SJCRH30 (cell line): ENCODE measurements around the gene ST6GALNAC3. TPM values are rescaled to one million over a fixed set of nuclear protein-coding genes. Genes with fewer than 3 reads are reported as not detected.
A peak's percentile ranks its signal among the peaks of the same experiment; 100 is the strongest.
"Not testable (repeated sequence)": the region's sequence is repeated elsewhere in the genome, so short reads cannot be mapped to it uniquely, and the experiment has no call there.

Experiments used
- DNase-seq, 2 experiments: peaks; one replicate each; pipeline ENCODE4 v3.0.0-alpha.2; 2015 to 2020
- H3K27ac ChIP-seq: fragments of 250-450 bp; sonication (Bioruptor Pico); 2 replicates; pipeline ENCODE4 v1.5.1; 2020; ENCODE audit warnings: mild to moderate bottlenecking, moderate library complexity
- H3K27me3 ChIP-seq: fragments of 250-450 bp; sonication (Bioruptor Pico); 2 replicates; pipeline ENCODE4 v1.5.1; 2020; ENCODE audit warnings: mild to moderate bottlenecking, moderate library complexity
- H3K36me3 ChIP-seq: fragments of 250-450 bp; sonication (Bioruptor Pico); 2 replicates; pipeline ENCODE4 v1.5.1; 2020; ENCODE audit warnings: mild to moderate bottlenecking, moderate library complexity
- H3K4me1 ChIP-seq: fragments of 250-450 bp; sonication (Bioruptor Pico); 2 replicates; pipeline ENCODE4 v1.5.1; 2020; ENCODE audit warnings: mild to moderate bottlenecking, moderate library complexity
- H3K4me3 ChIP-seq: fragments of 250-450 bp; sonication (Bioruptor Pico); 2 replicates; pipeline ENCODE4 v1.5.1; 2020; ENCODE audit warnings: mild to moderate bottlenecking, moderate library complexity
- H3K9me3 ChIP-seq: fragments of 250-450 bp; sonication (Bioruptor Pico); replicated peaks from 2 replicates; pipeline ENCODE4 v1.5.1; 2020; ENCODE audit warnings: mild to moderate bottlenecking, moderate library complexity
- total RNA-seq: library from RNA; depleted of rRNA; stranded (reverse); fragments of >200 nt; shearing (Covaris generic); gene quantifications from 2 replicates; pipeline ENCODE4 v1.2.3, GENCODE V29; 2014

Gene ST6GALNAC3
- total RNA-seq, 1 experiment from 2014 or later = 6.4 TPM

DNA sequence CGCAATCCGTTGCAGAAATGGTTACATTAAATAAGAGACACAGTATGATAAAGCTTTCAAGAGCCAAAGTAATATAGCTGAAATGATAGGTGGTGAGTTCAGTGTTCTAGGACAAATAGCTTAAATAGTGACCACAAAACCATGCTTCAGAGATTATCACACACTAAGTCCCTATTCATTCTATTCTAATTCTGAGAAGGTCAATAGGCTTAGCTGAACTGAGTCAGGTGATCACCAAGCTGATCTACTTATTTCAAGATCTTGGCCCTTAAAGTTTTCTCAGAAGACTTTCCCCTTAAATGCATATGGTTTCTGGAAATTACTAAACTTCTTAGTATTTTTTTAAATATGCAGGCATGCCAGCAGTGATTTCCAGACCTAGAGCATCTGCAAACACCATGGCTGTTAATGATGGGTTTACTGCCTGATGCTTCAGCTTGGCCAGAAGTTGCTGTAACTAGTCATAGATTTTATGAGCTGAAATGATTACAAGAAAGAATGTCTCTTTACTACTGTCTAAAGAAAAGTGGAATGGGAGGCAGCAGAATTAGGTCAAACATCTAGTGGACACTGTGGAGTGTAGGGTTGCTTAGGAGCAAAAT lies 242.9 kb downstream of the ST6GALNAC3 start:
- H3K36me3 ChIP-seq = no peaks in the 10 kb centered on the region
- no peak for DNase-seq
- no peak overlapping the region for H3K27ac ChIP-seq
- no peak overlapping the region for H3K4me3 ChIP-seq
- no peaks in the 10 kb centered on the region for H3K27me3 ChIP-seq
- H3K9me3 ChIP-seq = no peaks in the 10 kb centered on the region
- no peaks in the 10 kb centered on the region for H3K4me1 ChIP-seq

DNA sequence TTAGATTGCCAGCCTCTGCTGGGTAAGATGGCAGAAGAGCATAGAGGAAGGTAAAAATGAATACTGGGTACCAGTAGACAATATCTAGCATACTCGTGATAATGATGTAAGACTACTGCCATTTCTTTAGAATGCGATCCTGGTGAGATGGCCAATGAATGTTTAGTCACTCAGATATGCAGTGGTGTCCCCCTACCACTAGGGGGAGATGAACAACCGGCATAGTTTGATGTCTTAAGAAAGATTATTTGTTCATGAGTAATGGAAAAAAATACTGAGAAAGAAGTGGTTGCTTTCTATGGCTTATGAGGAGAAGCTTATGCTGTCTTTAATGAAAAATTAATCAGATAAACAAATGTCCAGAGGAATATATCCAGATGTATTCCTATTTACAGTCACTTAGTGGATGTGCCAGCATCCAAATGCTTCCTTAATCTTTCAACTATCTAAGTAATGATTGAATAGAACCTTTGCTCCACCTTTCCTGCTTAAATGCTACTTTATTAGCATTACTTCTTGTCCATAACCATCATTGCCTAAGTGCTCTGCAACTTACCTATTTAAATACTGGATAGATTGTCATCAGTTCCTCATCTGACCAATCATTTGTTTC lies 256.6 kb downstream of the ST6GALNAC3 start:
- Histone ChIP-seq H3K4me3 (no peak overlapping the region), H3K36me3 (no peaks in the 10 kb centered on the region), H3K27me3 (no peaks in the 10 kb centered on the region), H3K4me1 (peaks cover 9% of the 10 kb centered on the region), H3K9me3 (no peaks in the 10 kb centered on the region), H3K27ac (no peak overlapping the region)
- peak; percentile 41 to 78 for DNase-seq

DNA sequence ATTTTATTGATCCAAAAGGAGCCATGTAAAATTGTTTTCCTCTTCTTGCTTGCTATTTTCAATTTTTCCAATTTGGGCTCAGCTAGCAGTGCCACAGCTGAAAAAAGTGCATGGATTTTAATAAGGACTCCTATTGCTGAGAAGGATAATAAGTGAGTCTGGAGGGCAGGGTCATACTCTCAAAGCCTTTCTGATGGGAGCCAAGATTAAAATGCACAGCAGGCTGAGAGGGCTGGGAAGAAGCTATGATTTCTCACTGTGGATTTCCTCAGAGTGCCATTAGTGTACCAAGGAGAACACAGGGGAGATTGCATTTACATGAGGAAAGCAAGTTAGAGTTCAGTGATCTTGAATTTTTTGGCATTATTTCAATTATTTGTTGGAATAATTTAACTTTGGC lies 261.3 kb downstream of the ST6GALNAC3 start:
- H3K36me3 ChIP-seq = no peaks in the 10 kb centered on the region
- H3K9me3 ChIP-seq = no peaks in the 10 kb centered on the region
- H3K4me3 ChIP-seq = no peak overlapping the region
- H3K27me3 ChIP-seq = no peaks in the 10 kb centered on the region
- no peak overlapping the region; the same call in 1 of the 2 replicates for H3K27ac ChIP-seq
- DNase-seq = no peak
- peaks cover 21% of the 10 kb centered on the region for H3K4me1 ChIP-seq

DNA sequence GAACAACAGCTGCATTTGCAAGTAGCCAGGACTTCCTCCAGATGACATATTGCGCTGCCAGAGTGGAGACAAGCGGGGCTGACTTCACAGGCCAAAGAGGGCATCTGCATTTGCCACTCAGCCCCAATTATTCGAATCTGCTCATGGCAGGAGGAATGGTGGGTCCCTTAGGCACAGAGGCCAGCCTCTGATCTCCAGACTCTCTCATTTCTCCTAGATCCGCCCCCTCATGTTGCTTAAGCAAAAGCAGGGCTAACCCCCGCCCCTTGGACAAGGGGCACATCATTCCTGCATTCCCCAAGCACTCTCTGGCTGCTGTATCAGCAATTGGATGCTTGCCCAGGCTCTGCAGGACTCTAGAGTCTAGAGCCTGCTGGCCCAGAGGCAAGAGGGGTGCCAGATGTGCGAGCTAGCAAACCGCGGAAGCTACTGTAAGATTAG lies 262.4 kb downstream of the ST6GALNAC3 start:
- Histone ChIP-seq H3K36me3 (no peaks in the 10 kb centered on the region), H3K27ac (peak overlapping the region; percentile 53), H3K4me1 (peaks cover 17% of the 10 kb centered on the region), H3K9me3 (0 out of 2 replicates have a peak, but pooled peaks cover 1% of the 10 kb centered on the region), H3K27me3 (no peaks in the 10 kb centered on the region), H3K4me3 (peak overlapping the region; percentile 12)
- DNase-seq = peak; percentile 94 to 96

DNA sequence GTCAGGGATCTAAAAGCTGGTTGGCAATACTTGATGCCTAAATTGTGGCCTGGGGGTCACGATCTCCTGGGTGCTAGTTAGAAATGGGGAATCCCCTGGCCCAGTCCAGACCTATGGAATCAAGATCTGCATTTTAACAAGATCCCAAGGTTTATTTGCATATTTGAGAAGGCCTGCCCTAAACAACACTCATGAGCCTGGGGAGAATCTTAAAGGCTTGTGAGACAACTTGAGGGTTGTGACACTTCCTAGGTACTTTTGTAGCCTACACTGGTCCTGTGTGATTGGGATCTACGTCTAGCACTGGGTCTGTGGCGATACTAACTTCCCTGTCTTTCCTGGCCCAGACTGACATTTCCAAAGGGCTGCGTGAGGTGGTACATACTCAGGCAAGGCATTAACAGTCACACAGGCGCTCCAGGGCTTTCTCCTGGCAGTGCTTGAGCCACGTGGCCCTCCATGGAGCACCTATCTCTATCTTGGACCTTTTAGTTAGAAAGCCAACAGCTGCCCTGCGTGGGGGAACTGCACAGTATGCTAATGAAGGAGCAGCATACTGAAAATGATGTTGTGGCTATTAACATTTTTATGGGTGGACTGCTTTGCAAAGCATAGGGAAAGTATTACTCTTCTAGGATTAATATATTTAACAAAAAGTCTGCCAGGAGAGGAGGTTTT lies 263.1 kb downstream of the ST6GALNAC3 start:
- H3K27ac ChIP-seq = peak overlapping the region; percentile 53
- H3K27me3 ChIP-seq = no peaks in the 10 kb centered on the region
- H3K4me1 ChIP-seq = peaks cover 17% of the 10 kb centered on the region
- peak in 1 of 2 experiments; percentile 24 for DNase-seq
- H3K9me3 ChIP-seq = 0 out of 2 replicates have a peak, but pooled peaks cover 3% of the 10 kb centered on the region
- H3K4me3 ChIP-seq = peak overlapping the region; percentile 12
- no peaks in the 10 kb centered on the region for H3K36me3 ChIP-seq

DNA sequence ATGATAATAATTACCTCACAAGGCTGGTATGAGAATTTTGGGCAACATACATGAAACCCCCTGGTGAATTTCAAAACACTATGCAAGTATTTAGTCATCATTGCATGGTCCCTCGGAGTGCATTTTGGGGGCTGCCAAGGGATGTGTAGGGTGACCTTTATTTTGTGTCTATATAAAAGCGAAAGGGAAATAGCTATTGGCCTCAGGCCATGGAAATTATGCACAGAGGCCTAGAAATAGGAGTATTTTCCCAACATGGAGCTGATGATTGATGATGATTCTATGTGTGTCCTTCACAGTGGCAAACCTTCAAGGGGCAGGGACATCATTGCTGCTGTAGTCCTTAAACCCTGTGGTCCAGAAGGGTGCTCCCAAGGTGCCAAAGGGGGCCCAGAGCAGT lies 265.5 kb downstream of the ST6GALNAC3 start:
- H3K36me3 ChIP-seq = no peaks in the 10 kb centered on the region

DNA sequence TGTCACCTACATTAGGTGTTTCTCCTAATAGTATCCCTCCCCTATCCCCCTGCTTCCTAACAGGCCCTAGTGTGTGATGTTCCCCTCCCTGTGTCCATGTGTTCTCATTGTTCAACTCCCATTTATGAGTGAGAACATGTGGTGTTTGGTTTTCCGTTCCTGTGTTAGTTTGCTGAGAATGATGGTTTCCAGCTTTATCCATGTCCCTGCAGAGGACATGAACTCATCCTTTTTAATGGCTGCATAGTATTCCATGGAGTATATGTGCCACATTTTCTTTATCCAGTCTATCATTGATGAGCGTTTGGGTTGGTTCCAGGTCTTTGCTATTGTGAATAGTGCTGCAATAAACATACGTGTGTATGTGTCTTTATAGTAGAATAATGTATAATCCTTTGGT lies 267.3 kb downstream of the ST6GALNAC3 start:
- DNase-seq, H3K4me1 ChIP-seq, H3K4me3 ChIP-seq, H3K9me3 ChIP-seq, H3K27me3 ChIP-seq, H3K36me3 ChIP-seq, H3K27ac ChIP-seq: not testable (repeated sequence)

More for the DNA sequence above, 265.5 kb downstream of the ST6GALNAC3 start:
- Histone ChIP-seq H3K4me3 (no peak overlapping the region), H3K27ac (no peak overlapping the region), H3K4me1 (peaks cover 17% of the 10 kb centered on the region), H3K9me3 (peaks cover 3% of the 10 kb centered on the region; the same call in 1 of the 2 replicates), H3K27me3 (no peaks in the 10 kb centered on the region)
- DNase-seq = no peak

DNA sequence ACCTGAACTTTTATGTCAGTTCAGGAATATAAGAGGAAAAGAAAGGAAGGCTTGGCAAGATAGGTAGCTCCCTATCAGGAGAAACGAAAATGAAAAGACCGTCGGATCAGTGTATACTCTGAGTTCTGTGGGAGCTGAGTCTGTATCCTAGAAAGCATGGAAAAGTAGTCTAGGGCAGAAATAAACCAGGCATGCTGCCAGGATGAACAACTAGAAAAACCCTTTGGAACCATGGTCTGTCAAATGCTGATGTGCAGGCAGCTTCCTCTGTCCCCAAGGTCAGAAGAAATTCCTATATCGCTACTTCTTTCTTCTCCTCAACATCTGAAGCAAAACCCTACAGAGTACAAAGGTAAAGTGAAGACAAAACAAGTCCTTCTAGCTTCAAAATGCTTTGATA lies 268.8 kb downstream of the ST6GALNAC3 start:
- peaks cover 3% of the 10 kb centered on the region; the same call in 1 of the 2 replicates for H3K9me3 ChIP-seq
- H3K36me3 ChIP-seq = no peaks in the 10 kb centered on the region
- no peak overlapping the region for H3K4me3 ChIP-seq
- H3K4me1 ChIP-seq = no peaks in the 10 kb centered on the region
- no peak for DNase-seq
- no peaks in the 10 kb centered on the region for H3K27me3 ChIP-seq
- H3K27ac ChIP-seq = no peak overlapping the region

DNA sequence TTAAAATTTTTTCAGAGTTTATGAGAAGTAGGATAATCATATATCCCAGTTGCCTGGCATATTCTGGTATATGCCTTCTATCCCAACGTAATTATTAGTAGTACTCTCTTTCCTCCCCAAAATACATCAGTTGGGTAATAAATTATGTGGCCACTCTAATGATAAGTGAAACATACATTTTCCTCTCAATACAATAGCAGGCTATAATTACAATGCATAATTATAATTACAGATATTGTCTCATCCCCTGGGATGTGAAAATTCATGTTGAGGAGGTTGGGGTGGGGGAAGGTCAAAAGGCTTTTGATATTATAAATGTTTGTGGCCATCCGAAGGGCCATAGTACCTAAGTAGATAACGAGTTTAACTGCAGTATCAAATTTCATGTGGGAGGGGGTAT lies 277.1 kb downstream of the ST6GALNAC3 start:
- no peak for DNase-seq
- H3K36me3 ChIP-seq = no peaks in the 10 kb centered on the region
- H3K9me3 ChIP-seq = 0 out of 2 replicates have a peak, but pooled peaks cover 2% of the 10 kb centered on the region

DNA sequence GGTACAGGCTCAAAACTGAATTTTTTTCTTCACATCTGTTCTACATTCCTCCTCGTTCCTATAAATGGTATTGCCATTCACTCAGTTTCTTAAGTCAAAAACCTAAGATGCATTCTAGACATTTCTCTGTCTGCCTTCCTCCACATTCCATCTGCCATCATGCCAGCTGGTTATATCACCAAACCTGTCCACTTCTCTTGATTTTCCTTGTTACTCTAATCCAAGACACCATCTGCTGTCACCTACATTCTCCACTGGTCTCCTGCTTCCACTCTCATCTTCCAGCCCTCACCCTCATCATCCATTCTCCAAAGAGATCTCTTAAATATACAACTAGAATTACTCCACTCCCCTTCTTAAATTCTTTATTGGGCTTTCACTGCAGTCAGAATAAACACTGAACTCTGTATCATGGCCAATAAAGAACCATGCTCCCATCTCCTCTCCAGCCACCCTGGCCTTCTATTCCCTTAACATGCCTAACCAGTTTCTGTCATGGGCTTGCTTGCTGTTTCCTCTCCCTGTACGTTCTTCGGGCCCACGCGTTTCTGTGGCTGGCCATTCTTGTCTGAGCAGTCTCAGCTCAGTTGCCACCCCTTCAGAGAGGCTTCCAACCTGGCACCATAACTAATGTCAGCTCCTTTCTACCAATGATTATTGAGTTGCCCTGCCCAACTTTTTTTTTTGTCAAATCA lies 278.3 kb downstream of the ST6GALNAC3 start:
- no peak for DNase-seq
- Histone ChIP-seq H3K27me3 (no peaks in the 10 kb centered on the region), H3K9me3 (0 out of 2 replicates have a peak, but pooled peaks cover 3% of the 10 kb centered on the region), H3K4me1 (no peaks in the 10 kb centered on the region), H3K36me3 (no peaks in the 10 kb centered on the region), H3K27ac (no peak overlapping the region), H3K4me3 (no peak overlapping the region)

More for the DNA sequence above, 277.1 kb downstream of the ST6GALNAC3 start:
- Histone ChIP-seq H3K27ac (no peak overlapping the region), H3K4me3 (no peak overlapping the region), H3K4me1 (no peaks in the 10 kb centered on the region), H3K27me3 (no peaks in the 10 kb centered on the region)

DNA sequence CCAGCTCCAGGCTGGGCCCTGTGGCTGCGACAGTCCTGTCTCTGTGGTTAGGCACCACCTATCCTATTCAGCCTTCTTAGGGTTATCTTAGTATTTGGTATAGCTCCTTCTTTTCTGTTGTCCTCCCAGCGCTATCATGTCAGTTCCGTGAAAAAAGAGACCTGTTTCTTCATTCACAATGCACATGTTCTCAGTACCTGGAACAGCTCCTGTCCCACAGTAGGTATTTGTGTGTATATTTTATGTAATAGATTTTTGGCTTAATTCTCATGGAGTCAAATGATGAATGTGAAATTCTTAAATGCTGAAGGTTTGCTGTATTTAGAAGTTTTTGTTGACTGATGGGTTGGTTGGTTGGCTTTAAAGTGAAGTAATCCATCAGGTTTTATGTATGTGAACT lies 279.7 kb downstream of the ST6GALNAC3 start:
- no peak overlapping the region for H3K4me3 ChIP-seq
- 0 out of 2 replicates have a peak, but pooled peaks cover 3% of the 10 kb centered on the region for H3K9me3 ChIP-seq
- H3K27ac ChIP-seq = no peak overlapping the region
- no peaks in the 10 kb centered on the region for H3K27me3 ChIP-seq
- no peaks in the 10 kb centered on the region for H3K36me3 ChIP-seq
- H3K4me1 ChIP-seq = no peaks in the 10 kb centered on the region
- no peak for DNase-seq

DNA sequence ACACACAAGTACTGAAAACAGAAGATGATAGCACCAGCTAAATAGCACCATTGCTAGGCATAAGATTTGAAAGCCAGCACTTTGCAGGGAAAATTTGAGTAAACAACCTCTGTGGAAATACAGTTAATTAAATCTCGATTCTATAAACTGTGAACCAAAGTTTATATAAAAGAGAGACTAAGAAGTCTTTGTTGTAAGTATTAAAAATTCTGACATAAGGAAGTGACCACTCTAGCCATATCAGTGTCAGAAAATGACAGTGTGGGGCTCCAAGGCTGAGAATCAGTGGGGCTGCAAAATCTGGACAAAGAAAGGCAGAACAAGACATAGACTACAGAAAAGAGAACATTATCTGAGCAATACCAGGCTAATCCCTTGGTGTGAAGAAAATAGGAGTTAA lies 292.2 kb downstream of the ST6GALNAC3 start:
- H3K27me3 ChIP-seq = no peaks in the 10 kb centered on the region
- H3K27ac ChIP-seq = no peak overlapping the region
- H3K4me1 ChIP-seq = peaks cover 9% of the 10 kb centered on the region
- DNase-seq = no peak
- no peaks in the 10 kb centered on the region for H3K36me3 ChIP-seq
- peaks cover 5% of the 10 kb centered on the region; the same call in 1 of the 2 replicates for H3K9me3 ChIP-seq
- no peak overlapping the region for H3K4me3 ChIP-seq

DNA sequence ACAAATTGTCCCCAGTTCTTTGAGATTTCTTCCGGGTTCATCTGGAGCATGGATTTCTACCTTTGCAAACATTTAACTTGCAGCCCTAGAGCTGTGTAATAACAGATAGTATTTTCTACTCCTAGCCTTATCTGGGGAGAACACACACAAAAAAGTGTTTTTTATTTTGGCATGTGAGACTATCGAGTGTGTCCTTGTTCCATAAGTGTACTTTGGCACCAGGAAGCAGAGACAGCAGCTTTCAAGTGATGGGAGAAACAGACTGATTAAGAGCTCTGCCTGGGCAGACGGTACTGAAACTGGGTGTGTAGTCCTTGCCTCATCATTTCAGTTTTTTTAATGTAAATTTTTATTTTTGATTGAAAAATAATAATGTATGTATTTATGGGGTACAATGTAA lies 297.4 kb downstream of the ST6GALNAC3 start:
- DNase-seq = no peak
- no peaks in the 10 kb centered on the region for H3K27me3 ChIP-seq
- H3K4me3 ChIP-seq = no peak overlapping the region
- H3K9me3 ChIP-seq = no peaks in the 10 kb centered on the region
- no peak overlapping the region for H3K27ac ChIP-seq
- H3K4me1 ChIP-seq = peaks cover 27% of the 10 kb centered on the region
- no peaks in the 10 kb centered on the region for H3K36me3 ChIP-seq

DNA sequence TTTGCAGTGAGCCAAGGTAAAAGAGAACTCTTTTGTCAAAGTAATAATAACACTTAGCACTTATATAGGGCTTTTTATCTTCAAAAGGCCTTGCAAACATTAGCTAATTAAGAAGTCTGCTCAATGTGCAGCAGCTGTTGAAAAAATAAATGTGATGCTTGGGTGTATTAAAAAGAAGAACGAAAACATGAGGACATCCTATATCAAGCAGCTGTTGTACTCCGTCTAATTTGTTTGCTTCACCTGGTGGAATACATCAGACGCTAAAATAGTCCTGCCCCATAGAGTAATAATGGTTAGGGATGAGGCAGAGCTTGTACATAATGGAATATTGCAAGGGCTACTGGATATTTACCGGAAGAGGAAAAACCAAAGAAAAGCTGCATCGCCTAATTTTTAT lies 299.5 kb downstream of the ST6GALNAC3 start:
- DNase-seq = peak; percentile 73 to 97
- Histone ChIP-seq H3K9me3 (no peaks in the 10 kb centered on the region), H3K27me3 (no peaks in the 10 kb centered on the region), H3K36me3 (no peaks in the 10 kb centered on the region), H3K4me1 (peaks cover 26% of the 10 kb centered on the region), H3K27ac (peak overlapping the region; percentile 86), H3K4me3 (no peak overlapping the region)

DNA sequence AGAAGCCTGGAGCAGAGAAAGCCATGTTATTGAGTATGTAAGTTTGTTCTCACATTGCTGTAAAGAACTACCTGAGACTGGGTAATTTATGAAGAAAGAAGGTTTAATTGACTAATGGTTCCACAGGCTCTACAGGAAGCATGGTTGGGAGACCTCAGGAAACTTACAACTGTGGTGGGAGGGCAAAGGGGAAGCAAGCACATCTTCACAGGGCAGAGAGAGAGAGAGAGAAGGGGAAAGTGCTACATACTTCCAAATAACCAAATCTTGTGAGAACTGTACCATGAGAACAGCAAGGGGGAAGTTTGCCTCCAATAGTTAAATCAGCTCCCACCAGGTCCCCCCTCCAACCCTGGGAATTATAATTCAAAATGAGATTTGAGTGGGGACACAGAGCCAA lies 302.7 kb downstream of the ST6GALNAC3 start:
- no peak overlapping the region for H3K4me3 ChIP-seq
- H3K27me3 ChIP-seq = no peaks in the 10 kb centered on the region
- no peak overlapping the region for H3K27ac ChIP-seq
- no peaks in the 10 kb centered on the region for H3K36me3 ChIP-seq
- no peaks in the 10 kb centered on the region for H3K9me3 ChIP-seq
- H3K4me1 ChIP-seq = peaks cover 37% of the 10 kb centered on the region
- DNase-seq = no peak
